ENCODE measurements around the gene RPS19BP1.

The RPS19BP1 gene

DNA sequence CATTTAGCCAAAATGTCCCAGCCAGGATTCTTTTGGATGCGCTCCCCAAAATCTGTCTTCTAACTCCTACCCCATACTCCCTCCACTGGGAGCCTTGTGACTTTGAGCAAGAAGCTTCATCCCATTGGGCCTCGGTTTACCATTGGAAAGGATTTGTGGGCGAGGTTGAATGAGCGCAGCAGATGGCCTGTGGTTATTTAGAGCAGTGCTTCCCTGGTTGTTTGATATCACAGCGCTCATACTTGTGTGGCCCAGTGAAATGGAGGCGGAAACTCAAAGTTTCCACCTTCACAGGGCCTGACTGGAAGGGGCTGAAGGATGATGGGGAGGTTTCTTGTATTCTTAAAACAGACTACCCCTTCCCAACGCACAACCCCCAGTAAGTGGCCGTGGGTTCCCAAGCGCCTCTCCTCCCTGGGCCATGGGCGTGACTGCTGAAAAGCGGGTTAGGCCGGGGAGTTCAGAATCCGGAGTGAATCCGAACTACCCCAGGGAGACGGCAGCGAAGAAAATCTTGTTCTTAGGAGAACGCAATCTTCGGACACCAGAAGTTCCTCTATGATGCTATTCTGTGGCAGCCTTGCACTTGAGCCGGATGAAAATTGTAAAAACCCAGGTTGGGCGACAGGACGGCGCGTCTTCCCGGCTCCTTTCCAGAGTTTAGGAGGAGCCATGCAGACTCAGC lies 13.4 kb downstream of the RPS19BP1 start:
- H3K36me3 ChIP-seq, result peaks cover 37% of the 10 kb centered on the region
- H3K4me3 ChIP-seq (ENCODE audit: low read depth in 1 of 2, low read length in 1 of 2), result peak overlapping the region; percentile 89 to 100
- H3K27me3 ChIP-seq, result no peaks in the 10 kb centered on the region
- peaks cover 47 to 48% of the 10 kb centered on the region in 2 experiments for H3K4me1 ChIP-seq (ENCODE audit: control insufficient read depth in 1 of 2, insufficient read depth in 1 of 2, low read depth in 1 of 2, low read length in 1 of 2)
- TF ChIP-seq CTCF (IDR thresholded peaks at IDR 0.05), result no peak
- H3K27ac ChIP-seq, result peak overlapping the region; percentile 96
- H3K9me3 ChIP-seq, result no peaks in the 10 kb centered on the region

DNA sequence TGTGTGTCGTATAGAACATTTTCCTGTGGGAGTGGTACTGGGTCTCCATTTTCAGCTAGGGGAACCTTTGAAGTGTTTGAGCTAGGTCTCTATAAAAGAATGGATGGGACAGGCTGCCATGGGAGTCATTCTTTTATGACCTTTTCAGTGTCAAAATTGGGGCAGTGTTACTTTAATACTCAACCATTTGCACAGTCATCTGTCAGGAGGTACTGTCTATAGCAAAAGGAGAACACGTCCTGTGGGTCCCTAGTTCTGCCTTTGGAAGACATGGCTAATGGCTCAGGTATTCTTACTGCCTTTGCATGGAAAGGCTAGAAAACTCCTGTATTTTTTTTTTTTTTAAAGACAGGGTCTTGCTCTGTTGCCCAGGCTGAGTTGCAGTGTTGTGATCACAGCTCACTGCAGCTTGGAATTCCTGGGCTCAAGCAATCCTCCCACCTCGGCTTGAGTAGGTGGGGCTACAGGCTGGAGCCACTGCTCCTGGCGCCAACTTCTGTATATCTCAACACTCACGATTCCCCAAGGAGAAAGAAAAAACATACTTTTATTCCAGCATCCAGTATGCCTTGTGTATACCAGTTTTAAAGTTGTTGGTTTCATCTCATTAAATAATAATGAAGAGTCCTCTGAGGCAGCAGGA lies 14.3 kb downstream of the RPS19BP1 start:
- H3K4me1 ChIP-seq (ENCODE audit: control insufficient read depth in 1 of 2, insufficient read depth in 1 of 2, low read depth in 1 of 2, low read length in 1 of 2), result peaks cover 43% of the 10 kb centered on the region in 2 experiments
- peaks cover 37% of the 10 kb centered on the region for H3K36me3 ChIP-seq
- no peak for TF ChIP-seq CTCF (IDR thresholded peaks at IDR 0.05)
- no peaks in the 10 kb centered on the region for H3K27me3 ChIP-seq
- no peaks in the 10 kb centered on the region for H3K9me3 ChIP-seq
- H3K27ac ChIP-seq, result no peak overlapping the region
- no peak overlapping the region for H3K4me3 ChIP-seq (ENCODE audit: low read depth in 1 of 2, low read length in 1 of 2)

GRCh38 chr22:39517470-39517869 lies 15.1 kb downstream of the RPS19BP1 start:
- no peak for TF ChIP-seq CTCF (IDR thresholded peaks at IDR 0.05)
- Histone ChIP-seq H3K27me3 (no peaks in the 10 kb centered on the region), H3K36me3 (peaks cover 37% of the 10 kb centered on the region), H3K4me1 (ENCODE audit: control insufficient read depth in 1 of 2, insufficient read depth in 1 of 2, low read depth in 1 of 2, low read length in 1 of 2) (peaks cover 35% of the 10 kb centered on the region in 2 experiments), H3K27ac (no peak overlapping the region), H3K9me3 (no peaks in the 10 kb centered on the region), H3K4me3 (ENCODE audit: low read depth in 1 of 2, low read length in 1 of 2) (no peak overlapping the region)

- no peaks in the 10 kb centered on the region for H3K27me3 ChIP-seq
- peaks cover 18 to 20% of the 10 kb centered on the region in 2 experiments for H3K4me1 ChIP-seq (ENCODE audit: control insufficient read depth in 1 of 2, insufficient read depth in 1 of 2, low read depth in 1 of 2, low read length in 1 of 2)
- peaks cover 44% of the 10 kb centered on the region for H3K36me3 ChIP-seq
- H3K4me3 ChIP-seq (ENCODE audit: low read depth in 1 of 2, low read length in 1 of 2), result no peak overlapping the region
- H3K9me3 ChIP-seq, result no peaks in the 10 kb centered on the region
- TF ChIP-seq CTCF (IDR thresholded peaks at IDR 0.05), result no peak
- H3K27ac ChIP-seq, result no peak overlapping the region
These were observed 17.1 kb downstream of the RPS19BP1 start for GRCh38 chr22:39515266-39516050.

- peaks cover 14 to 18% of the 10 kb centered on the region in 2 experiments for H3K4me1 ChIP-seq (ENCODE audit: control insufficient read depth in 1 of 2, insufficient read depth in 1 of 2, low read depth in 1 of 2, low read length in 1 of 2)
- H3K27me3 ChIP-seq, result no peaks in the 10 kb centered on the region
- peak overlapping the region; percentile 47 for H3K27ac ChIP-seq
- H3K4me3 ChIP-seq (ENCODE audit: low read depth in 1 of 2, low read length in 1 of 2), result no peak overlapping the region
- no peaks in the 10 kb centered on the region for H3K9me3 ChIP-seq
- peaks cover 51% of the 10 kb centered on the region for H3K36me3 ChIP-seq
- TF ChIP-seq CTCF (IDR thresholded peaks at IDR 0.05), result peak; percentile 38
These were observed 18.1 kb downstream of the RPS19BP1 start for GRCh38 chr22:39514373-39514973.
